ENCODE results near the gene LACTB.

DNA sequence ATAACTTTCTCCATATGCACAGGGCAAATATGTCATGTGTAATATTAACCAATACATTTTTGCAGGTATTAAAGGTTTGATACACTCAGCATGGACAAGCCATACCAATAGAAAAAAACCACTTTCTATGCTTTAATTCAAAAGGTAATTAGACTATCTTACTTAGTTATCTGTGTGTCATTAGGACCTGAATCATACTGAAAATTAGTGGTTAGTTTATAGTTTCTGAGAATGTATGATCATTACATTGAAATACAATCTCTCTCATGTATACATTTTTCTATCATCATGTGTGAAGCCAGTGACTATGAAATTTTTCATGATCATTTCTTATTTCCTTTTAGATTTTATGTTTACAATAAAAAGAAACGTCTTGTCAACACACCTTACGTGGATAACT lies 19.3 kb downstream of the LACTB start:
- no peak for TF ChIP-seq FOXP2 (optimal IDR thresholded peaks at IDR 0.05; ENCODE audit: control extremely low read depth, extremely low read length, insufficient read depth)
- no peak for TF ChIP-seq POLR2AphosphoS5 (IDR thresholded peaks at IDR 0.05; ENCODE audit: borderline replicate concordance, low read depth, low read length)
